ENCODE data around the gene FOXM1.

- TF ChIP-seq CTCF (IDR thresholded peaks at IDR 0.05) (no peak), EZH2 (IDR thresholded peaks at IDR 0.05) (no peak)
These were observed 18.0 kb downstream of the FOXM1 start for GRCh38 chr12:2858944-2859421.
